Measurements from ENCODE around the gene MCHR2.

MCHR2 gene

GRCh38 chr6:99885051-99885450 lies 109.0 kb downstream of the MCHR2 start:
- in situ Hi-C loops (cut with MboI; ENCODE audit: low sequenced_read_pairs, unreplicated experiment) = no loop called here
- TF ChIP-seq CTCF (IDR thresholded peaks at IDR 0.05; ENCODE audit: borderline replicate concordance, control extremely low read depth, extremely low read depth, insufficient read depth, missing control alignments) = no peak
- no peak for DNase-seq (ENCODE audit: low spot score)

- in situ Hi-C loops (cut with MboI; ENCODE audit: low sequenced_read_pairs, unreplicated experiment) = no loop called here
- DNase-seq (ENCODE audit: low spot score) = no peak
Measured at GRCh38 chr6:99882128-99882702, 111.8 kb downstream of the MCHR2 start.

GRCh38 chr6:99879431-99879830 lies 114.6 kb downstream of the MCHR2 start:
- DNase-seq (ENCODE audit: low spot score) = no peak
- in situ Hi-C loops (cut with MboI; ENCODE audit: low sequenced_read_pairs, unreplicated experiment) = no loop called here
- no peak for TF ChIP-seq CTCF (IDR thresholded peaks at IDR 0.05; ENCODE audit: borderline replicate concordance, control extremely low read depth, extremely low read depth, insufficient read depth, missing control alignments)

More at GRCh38 chr6:99882128-99882702, 111.8 kb downstream of the MCHR2 start:
- no peak for TF ChIP-seq CTCF (IDR thresholded peaks at IDR 0.05; ENCODE audit: borderline replicate concordance, control extremely low read depth, extremely low read depth, insufficient read depth, missing control alignments)

- in situ Hi-C loops (cut with MboI; ENCODE audit: low sequenced_read_pairs, unreplicated experiment) = no loop called here
- TF ChIP-seq CTCF (IDR thresholded peaks at IDR 0.05; ENCODE audit: borderline replicate concordance, control extremely low read depth, extremely low read depth, insufficient read depth, missing control alignments) = no peak
- DNase-seq (ENCODE audit: low spot score) = no peak
Measured at GRCh38 chr6:99875068-99875467, 119.0 kb downstream of the MCHR2 start.

- no peak for DNase-seq (ENCODE audit: low spot score)
- in situ Hi-C loops (cut with MboI; ENCODE audit: low sequenced_read_pairs, unreplicated experiment) = loop anchor here (25.0 kb wide), 1 partner anchor 214 kb away; no protein-coding TSS in a partner anchor
- no peak for TF ChIP-seq CTCF (IDR thresholded peaks at IDR 0.05; ENCODE audit: borderline replicate concordance, control extremely low read depth, extremely low read depth, insufficient read depth, missing control alignments)
Measured at GRCh38 chr6:99873084-99873483, 120.9 kb downstream of the MCHR2 start.

- in situ Hi-C loops (cut with MboI; ENCODE audit: low sequenced_read_pairs, unreplicated experiment) = loop anchor here (25.0 kb wide), 1 partner anchor 216 kb away; no protein-coding TSS in a partner anchor
- no peak for TF ChIP-seq CTCF (IDR thresholded peaks at IDR 0.05; ENCODE audit: borderline replicate concordance, control extremely low read depth, extremely low read depth, insufficient read depth, missing control alignments)
- no peak for DNase-seq (ENCODE audit: low spot score)
Measured at GRCh38 chr6:99871641-99872040, 122.4 kb downstream of the MCHR2 start.
